CD8-positive, alpha-beta memory T cell (primary cell): Measurements from ENCODE around the gene PTX3. TPM values are rescaled to one million over a fixed set of nuclear protein-coding genes. Genes with fewer than 3 reads are reported as not detected.

ENCODE experiments used
- CTCF ChIA-PET: fragments of 350-600 bp; sonication (Branson Sonifier 250); formaldehyde crosslinking; loops from one replicate; lab custom pipeline; 2021; ENCODE audit warnings: antibody characterized with exemption; lab: Charles Lee
- POLR2A ChIA-PET: fragments of 350-600 bp; sonication (Branson Sonifier 250); formaldehyde crosslinking; loops from one replicate; lab custom pipeline; 2021; ENCODE audit warnings: antibody characterized with exemption; lab: Charles Lee
- DNase-seq, 5 donors: peaks; one replicate each; pipeline versions ENCODE4 v3.0.0 to v3.0.0-alpha.2; 2020 to 2022; ENCODE audit warnings: mixed read lengths in 1 of 5
- H3K27ac ChIP-seq: one replicate; pipeline ENCODE4 v1.7.0; 2013; ENCODE audit warnings: low read depth, mild to moderate bottlenecking, low read length, moderate library complexity
- H3K27me3 ChIP-seq: 2 replicates; pipeline ENCODE4 v1.7.0; 2013; ENCODE audit warnings: low read length, mild to moderate bottlenecking; ENCODE audit not compliant: insufficient read depth, poor library complexity, severe bottlenecking
- H3K36me3 ChIP-seq: 2 replicates; pipeline ENCODE4 v1.7.0; 2013; ENCODE audit warnings: mild to moderate bottlenecking, low read length, moderate library complexity; ENCODE audit not compliant: insufficient read depth
- H3K4me1 ChIP-seq: 2 replicates; pipeline ENCODE4 v1.7.0; 2013; ENCODE audit warnings: mild to moderate bottlenecking, low read length, moderate library complexity; ENCODE audit not compliant: insufficient read depth
- H3K4me3 ChIP-seq: 2 replicates; pipeline ENCODE4 v1.7.0; 2013; ENCODE audit warnings: mild to moderate bottlenecking, low read length
- H3K9me3 ChIP-seq: 2 replicates; pipeline ENCODE4 v1.7.0; 2013; ENCODE audit warnings: mild to moderate bottlenecking, low read length
- H3K27ac Mint-ChIP-seq, 8 donors: one replicate each; pipeline ENCODE4 v1.8.0; 2020 to 2021; ENCODE audit warnings: mixed read lengths in 8 of 8, mild to moderate bottlenecking in 6 of 8, inconsistent platforms in 3 of 8, moderate library complexity in 3 of 8
- H3K27me3 Mint-ChIP-seq, 2 donors: one replicate each; pipeline ENCODE4 v1.8.0; 2020 to 2021; ENCODE audit warnings: mixed read lengths in 2 of 2, mild to moderate bottlenecking in 1 of 2, moderate library complexity in 1 of 2
- H3K36me3 Mint-ChIP-seq, 3 donors: one replicate each; pipeline ENCODE4 v1.8.0; 2020 to 2021; ENCODE audit warnings: mixed read lengths in 3 of 3, inconsistent platforms in 1 of 3, mild to moderate bottlenecking in 1 of 3
- H3K4me1 Mint-ChIP-seq, 3 donors: one replicate each; pipeline ENCODE4 v1.8.0; 2020 to 2021; ENCODE audit warnings: mixed read lengths in 3 of 3, inconsistent platforms in 1 of 3, mild to moderate bottlenecking in 1 of 3
- H3K4me3 Mint-ChIP-seq, 7 donors: one replicate each; pipeline ENCODE4 v1.8.0; 2020 to 2021; ENCODE audit warnings: mixed read lengths in 7 of 7, mild to moderate bottlenecking in 6 of 7, moderate library complexity in 4 of 7, inconsistent platforms in 2 of 7
- H3K9me3 Mint-ChIP-seq, 5 donors: one replicate each; pipeline ENCODE4 v1.8.0; 2020 to 2022; ENCODE audit warnings: mixed read lengths in 5 of 5, mild to moderate bottlenecking in 3 of 5, moderate library complexity in 2 of 5, inconsistent platforms in 1 of 5
- polyA plus RNA-seq: library from polyadenylated mRNA; unstranded; fragments of 300-500 nt; fragmentation: Illumina TruSeq; gene quantifications from one replicate; pipeline ENCODE4 v1.2.3, GENCODE V29; 2021
- total RNA-seq, 2 experiments: library from RNA; stranded (reverse); gene quantifications; one replicate each; pipeline ENCODE4 v1.2.3, GENCODE V29; 2021

Gene PTX3
- total and polyA plus RNA-seq, 3 experiments from 2014 or later: 0.10 TPM; not detected in 2

DNA sequence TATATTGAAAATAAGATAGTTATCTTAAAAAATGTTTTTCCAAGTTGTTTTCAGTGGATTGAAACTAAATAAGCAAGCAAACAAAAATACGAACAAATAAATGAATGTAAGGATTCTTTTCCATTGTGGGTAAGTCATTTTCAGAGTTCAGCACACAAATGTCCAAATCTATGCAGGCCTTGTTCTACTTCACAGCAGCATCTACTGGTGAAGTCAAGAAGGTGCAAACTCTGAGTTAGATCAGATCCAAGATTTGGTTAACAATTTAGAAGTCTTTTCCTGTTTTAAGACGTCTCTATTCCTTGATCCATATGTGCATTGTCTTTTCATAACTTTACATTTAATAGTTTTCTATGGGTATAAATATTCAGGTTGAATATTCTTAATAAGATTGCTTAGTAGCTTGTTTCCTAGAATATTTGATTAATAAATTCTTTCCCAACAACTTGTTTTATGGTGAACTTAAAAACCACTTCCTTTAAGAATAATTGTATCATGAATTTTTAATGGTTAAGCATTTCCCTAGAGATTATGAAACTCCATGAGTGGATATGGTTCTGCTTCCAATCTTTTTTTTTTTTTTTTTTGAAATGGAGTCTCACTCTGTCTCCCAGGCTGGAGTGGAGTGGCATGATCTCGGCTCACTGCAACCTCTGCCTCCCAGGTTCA, 10.5 kb downstream of the PTX3 start:
- H3K27ac ChIP-seq: no peak overlapping the region
- H3K36me3 ChIP-seq: no peaks in the 10 kb centered on the region
- Mint-ChIP-seq H3K36me3 (no peaks in the 10 kb centered on the region), H3K27me3 (peaks cover 4 to 7% of the 10 kb centered on the region in 2 donors), H3K9me3 (peaks cover 0 to 4% (median 0%) of the 10 kb centered on the region in 5 donors), H3K27ac (no peak overlapping the region), H3K4me1 (no peaks in the 10 kb centered on the region), H3K4me3 (no peak overlapping the region)
- no peak for DNase-seq
- POLR2A ChIA-PET: no interaction called here
- no peaks in the 10 kb centered on the region for H3K9me3 ChIP-seq
- H3K4me3 ChIP-seq: no peak overlapping the region
- CTCF ChIA-PET: no interaction called here
- no peaks in the 10 kb centered on the region for H3K27me3 ChIP-seq
- no peaks in the 10 kb centered on the region for H3K4me1 ChIP-seq

DNA sequence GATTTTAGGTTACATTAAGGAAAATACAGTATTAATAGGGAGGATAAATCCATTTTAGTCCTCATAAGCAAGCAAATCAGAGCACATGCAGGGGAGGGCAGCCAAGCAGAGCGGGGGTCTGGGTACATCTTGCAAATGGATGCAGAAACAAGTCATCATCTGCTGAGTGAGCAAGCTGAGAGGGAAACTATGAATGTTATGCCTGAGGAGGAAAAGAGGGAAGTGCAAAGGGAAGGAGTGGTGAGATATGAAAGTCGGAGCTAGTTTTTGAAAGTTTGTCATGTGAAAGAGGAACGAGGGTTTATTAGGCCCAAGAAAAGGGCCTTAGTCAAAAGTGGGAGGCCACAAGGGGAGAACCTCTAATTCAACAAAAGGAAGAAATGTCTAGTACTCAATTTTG, 15.4 kb downstream of the PTX3 start:
- H3K36me3 Mint-ChIP-seq: no peaks in the 10 kb centered on the region
- no peak for DNase-seq
- POLR2A ChIA-PET: no interaction called here
- peaks cover 8 to 9% of the 10 kb centered on the region in 2 donors for H3K27me3 Mint-ChIP-seq
- Histone ChIP-seq H3K4me3 (no peak overlapping the region), H3K36me3 (no peaks in the 10 kb centered on the region), H3K9me3 (no peaks in the 10 kb centered on the region), H3K4me1 (no peaks in the 10 kb centered on the region), H3K27ac (no peak overlapping the region), H3K27me3 (no peaks in the 10 kb centered on the region)
- no peaks in the 10 kb centered on the region for H3K4me1 Mint-ChIP-seq
- H3K27ac Mint-ChIP-seq: no peak overlapping the region
- H3K4me3 Mint-ChIP-seq: no peak overlapping the region
- CTCF ChIA-PET: no interaction called here
- peaks cover 0 to 3% (median 0%) of the 10 kb centered on the region in 5 donors for H3K9me3 Mint-ChIP-seq

GRCh38 chr3:157453824-157454223, 17.2 kb downstream of the PTX3 start:
- peaks cover 8 to 9% of the 10 kb centered on the region in 2 donors for H3K27me3 Mint-ChIP-seq
- H3K36me3 Mint-ChIP-seq: no peaks in the 10 kb centered on the region
- no peak overlapping the region for H3K27ac ChIP-seq
- no peak overlapping the region for H3K4me3 Mint-ChIP-seq
- no peak overlapping the region for H3K4me3 ChIP-seq
- no peaks in the 10 kb centered on the region for H3K9me3 ChIP-seq
- POLR2A ChIA-PET: no interaction called here
- H3K4me1 Mint-ChIP-seq: no peaks in the 10 kb centered on the region
- peaks cover 0 to 2% (median 0%) of the 10 kb centered on the region in 5 donors for H3K9me3 Mint-ChIP-seq
- CTCF ChIA-PET: no interaction called here
- H3K36me3 ChIP-seq: no peaks in the 10 kb centered on the region
- DNase-seq: no peak
- no peak overlapping the region for H3K27ac Mint-ChIP-seq
- H3K27me3 ChIP-seq: no peaks in the 10 kb centered on the region
- no peaks in the 10 kb centered on the region for H3K4me1 ChIP-seq

DNA sequence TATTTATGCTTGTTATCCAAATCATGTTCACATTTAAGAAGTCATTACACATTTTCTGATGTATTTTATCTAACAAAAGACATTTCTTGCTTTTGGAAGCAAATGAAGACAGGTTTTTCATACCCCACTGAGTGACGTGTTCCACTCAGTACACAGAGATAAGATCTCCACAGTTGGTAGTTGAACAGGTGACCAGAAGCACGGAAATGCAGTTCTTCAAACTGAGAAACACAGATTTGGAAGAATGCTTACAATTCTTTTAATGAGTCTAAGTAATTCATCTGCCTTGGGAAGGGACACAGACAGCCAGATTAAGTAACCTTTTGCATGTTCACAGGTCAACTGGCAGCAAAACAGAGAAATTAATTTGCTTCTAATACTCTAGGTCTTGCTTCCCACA, 23.1 kb downstream of the PTX3 start:
- H3K4me1 ChIP-seq: no peaks in the 10 kb centered on the region
- H3K27me3 ChIP-seq: peaks cover 5% of the 10 kb centered on the region
- Mint-ChIP-seq H3K27ac (no peak overlapping the region), H3K27me3 (peaks cover 3 to 29% of the 10 kb centered on the region in 2 donors), H3K9me3 (peaks cover 0 to 3% (median 0%) of the 10 kb centered on the region in 5 donors), H3K36me3 (no peaks in the 10 kb centered on the region), H3K4me3 (no peak overlapping the region), H3K4me1 (no peaks in the 10 kb centered on the region)
- ChIA-PET POLR2A (no interaction called here), CTCF (no interaction called here)
- no peak overlapping the region for H3K27ac ChIP-seq
- H3K4me3 ChIP-seq: no peak overlapping the region
- no peaks in the 10 kb centered on the region for H3K9me3 ChIP-seq
- DNase-seq: no peak
- no peaks in the 10 kb centered on the region for H3K36me3 ChIP-seq

- Mint-ChIP-seq H3K4me3 (no peak overlapping the region), H3K27me3 (peaks cover 3 to 29% of the 10 kb centered on the region in 2 donors), H3K9me3 (peaks cover 0 to 3% (median 0%) of the 10 kb centered on the region in 5 donors), H3K4me1 (no peaks in the 10 kb centered on the region), H3K27ac (no peak overlapping the region), H3K36me3 (no peaks in the 10 kb centered on the region)
- no peak for DNase-seq
- peaks cover 5% of the 10 kb centered on the region for H3K27me3 ChIP-seq
- CTCF ChIA-PET: no interaction called here
- H3K4me3 ChIP-seq: no peak overlapping the region
- POLR2A ChIA-PET: no interaction called here
- no peak overlapping the region for H3K27ac ChIP-seq
- H3K36me3 ChIP-seq: no peaks in the 10 kb centered on the region
- H3K4me1 ChIP-seq: no peaks in the 10 kb centered on the region
- no peaks in the 10 kb centered on the region for H3K9me3 ChIP-seq
Observed at GRCh38 chr3:157460253-157460652, 23.6 kb downstream of the PTX3 start.

DNA sequence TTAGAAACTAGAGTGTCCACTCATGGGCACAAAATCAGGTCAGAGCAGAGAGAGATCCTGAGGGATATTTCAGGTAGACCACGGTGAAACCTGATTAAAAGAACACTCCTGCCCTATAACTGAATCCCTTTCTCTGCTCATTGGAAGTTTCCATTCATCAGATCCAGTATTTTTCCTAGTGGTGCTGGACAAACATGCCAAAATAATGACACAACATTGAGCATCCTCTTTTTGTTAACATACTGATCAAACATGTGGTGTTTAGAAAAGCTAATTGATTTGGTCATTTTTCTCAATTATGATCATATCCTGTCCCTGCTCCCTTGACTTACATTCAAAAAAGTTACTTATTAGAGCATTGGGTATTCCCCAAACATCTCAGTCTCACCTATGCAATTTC, 27.2 kb downstream of the PTX3 start:
- Histone ChIP-seq H3K36me3 (no peaks in the 10 kb centered on the region), H3K4me3 (no peak overlapping the region), H3K4me1 (no peaks in the 10 kb centered on the region), H3K27me3 (peaks cover 5% of the 10 kb centered on the region), H3K9me3 (no peaks in the 10 kb centered on the region), H3K27ac (no peak overlapping the region)
- POLR2A ChIA-PET: no interaction called here
- Mint-ChIP-seq H3K27ac (no peak overlapping the region), H3K4me1 (no peaks in the 10 kb centered on the region), H3K9me3 (peaks cover 0 to 3% (median 0%) of the 10 kb centered on the region in 5 donors), H3K27me3 (peaks cover 3 to 29% of the 10 kb centered on the region in 2 donors), H3K4me3 (no peak overlapping the region), H3K36me3 (no peaks in the 10 kb centered on the region)
- CTCF ChIA-PET: no interaction called here
- DNase-seq: no peak

- H3K27ac ChIP-seq: no peak overlapping the region
- peaks cover 5% of the 10 kb centered on the region for H3K27me3 ChIP-seq
- H3K36me3 ChIP-seq: no peaks in the 10 kb centered on the region
- peaks cover 0 to 3% (median 0%) of the 10 kb centered on the region in 5 donors for H3K9me3 Mint-ChIP-seq
- no peaks in the 10 kb centered on the region for H3K9me3 ChIP-seq
- ChIA-PET POLR2A (no interaction called here), CTCF (interaction anchor here (1.6 kb wide), 1 partner anchor 9 kb away, joined by 4 read pairs; no protein-coding TSS in a partner anchor)
- H3K4me3 Mint-ChIP-seq: no peak overlapping the region
- H3K4me1 Mint-ChIP-seq: no peaks in the 10 kb centered on the region
- DNase-seq: no peak
- H3K36me3 Mint-ChIP-seq: no peaks in the 10 kb centered on the region
- H3K27me3 Mint-ChIP-seq: peaks cover 3 to 26% of the 10 kb centered on the region in 2 donors
- H3K27ac Mint-ChIP-seq: no peak overlapping the region
- H3K4me3 ChIP-seq: no peak overlapping the region
- no peaks in the 10 kb centered on the region for H3K4me1 ChIP-seq
Observed at GRCh38 chr3:157464321-157464720, 27.7 kb downstream of the PTX3 start.

DNA sequence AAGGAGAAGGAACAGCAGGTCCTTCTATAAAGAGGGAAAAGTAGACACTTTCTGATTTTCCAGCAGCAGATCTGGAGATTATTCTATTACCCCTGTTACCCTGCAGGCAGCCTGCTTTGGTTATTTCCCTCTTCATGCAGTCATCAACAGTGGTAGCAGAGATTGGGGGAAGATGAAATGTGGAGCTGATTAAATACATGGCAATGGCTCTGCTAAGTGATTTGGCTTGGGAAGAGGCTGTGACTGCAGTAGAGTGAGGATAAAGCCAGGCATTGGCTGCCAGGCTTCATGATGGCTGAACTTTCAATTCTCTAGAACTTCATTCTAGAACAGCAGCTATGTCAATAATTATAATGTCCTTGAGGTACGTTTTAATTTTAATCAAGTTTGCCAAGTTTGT, 29.1 kb downstream of the PTX3 start:
- no peak for DNase-seq
- peaks cover 0 to 13% of the 10 kb centered on the region in 2 donors for H3K27me3 Mint-ChIP-seq
- no peak overlapping the region for H3K27ac Mint-ChIP-seq
- H3K4me1 Mint-ChIP-seq: no peaks in the 10 kb centered on the region
- H3K4me3 Mint-ChIP-seq: no peak overlapping the region
- no peaks in the 10 kb centered on the region for H3K4me1 ChIP-seq
- ChIA-PET CTCF (interaction anchor here (1.6 kb wide), 1 partner anchor 8 kb away, joined by 4 read pairs; no protein-coding TSS in a partner anchor), POLR2A (no interaction called here)
- no peaks in the 10 kb centered on the region for H3K36me3 ChIP-seq
- no peak overlapping the region for H3K4me3 ChIP-seq
- no peak overlapping the region for H3K27ac ChIP-seq
- peaks cover 4% of the 10 kb centered on the region for H3K27me3 ChIP-seq
- peaks cover 0 to under 1% (median 0%) of the 10 kb centered on the region in 5 donors for H3K9me3 Mint-ChIP-seq
- H3K36me3 Mint-ChIP-seq: no peaks in the 10 kb centered on the region
- H3K9me3 ChIP-seq: no peaks in the 10 kb centered on the region
